ENCODE data around the gene DHDH.

- TF ChIP-seq CTCF (IDR thresholded peaks at IDR 0.05) (no peak), POLR2AphosphoS5 (IDR thresholded peaks at IDR 0.05) (no peak), POLR2A (IDR thresholded peaks at IDR 0.05) (no peak)
These were observed 52.2 kb downstream of the DHDH start for GRCh38 chr19:48985711-48986110.

Measured in upper lobe of left lung (tissue), 4 donors.